ENCODE data around the gene SIN3B.

The SIN3B gene

DNA sequence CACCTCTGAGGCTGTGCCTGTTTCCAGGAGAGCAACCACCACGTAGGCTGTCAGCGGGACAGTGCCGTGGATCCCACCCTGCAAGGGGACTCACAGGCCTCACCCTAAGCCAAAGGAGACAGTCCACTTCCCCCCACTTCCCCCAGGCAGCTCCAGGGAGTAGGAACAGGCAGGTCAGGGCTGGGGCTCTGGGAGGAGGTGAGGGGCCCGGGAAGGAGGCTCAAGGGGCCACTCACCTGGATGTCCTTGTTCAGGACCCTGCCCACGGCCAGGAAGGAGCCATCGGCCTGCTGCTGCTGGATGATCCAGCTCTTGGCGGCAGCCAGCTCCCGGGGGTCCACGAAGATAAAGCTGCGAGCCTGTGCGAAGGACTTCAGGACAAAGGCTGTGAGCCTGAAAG lies 85.2 kb downstream of the SIN3B start:
- DNase-seq, result no peak

- DNase-seq, result no peak
Observed at GRCh38 chr19:16915135-16915534, 85.9 kb downstream of the SIN3B start.

DNA sequence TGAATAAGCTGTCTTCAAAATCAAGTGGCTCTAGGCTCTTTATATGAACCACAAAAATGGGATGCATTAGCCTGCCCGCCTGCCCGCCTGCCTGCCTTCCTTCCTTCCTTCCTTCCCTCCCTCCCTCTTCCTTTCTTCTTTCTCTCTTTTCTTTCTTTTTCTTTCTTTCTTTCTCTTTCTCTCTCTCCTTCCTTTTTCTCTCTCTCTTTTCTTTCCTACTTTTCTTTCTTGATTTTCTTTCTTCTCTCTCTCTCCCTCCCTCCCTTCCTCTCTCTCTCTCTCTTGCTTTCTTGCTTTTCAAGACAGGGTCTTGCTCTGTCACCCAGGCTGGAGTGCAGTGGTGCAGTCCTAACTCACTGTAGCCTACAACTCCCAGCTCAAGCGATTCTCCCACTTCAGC lies 86.5 kb downstream of the SIN3B start:
- DNase-seq, result no peak

DNA sequence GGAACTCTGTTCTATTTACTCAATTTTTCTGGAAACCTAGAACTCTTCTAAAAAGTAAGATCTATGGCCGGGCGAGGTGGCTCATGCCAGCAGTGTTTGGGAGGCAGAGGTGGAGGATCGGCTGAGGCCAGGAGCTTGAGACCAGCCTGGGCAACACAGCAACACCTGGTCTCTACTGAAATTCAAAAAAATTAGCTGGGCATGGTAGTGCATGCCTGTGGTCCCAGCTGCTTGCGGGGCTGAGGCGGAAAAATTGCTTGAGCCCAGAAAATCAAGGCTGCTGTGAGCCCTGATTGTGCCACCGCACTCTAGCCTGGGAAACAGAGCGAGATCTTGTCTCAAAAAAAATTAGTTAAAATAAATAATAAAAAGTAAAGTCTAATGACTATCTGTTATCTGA lies 88.2 kb downstream of the SIN3B start:
- DNase-seq, result no peak

DNA sequence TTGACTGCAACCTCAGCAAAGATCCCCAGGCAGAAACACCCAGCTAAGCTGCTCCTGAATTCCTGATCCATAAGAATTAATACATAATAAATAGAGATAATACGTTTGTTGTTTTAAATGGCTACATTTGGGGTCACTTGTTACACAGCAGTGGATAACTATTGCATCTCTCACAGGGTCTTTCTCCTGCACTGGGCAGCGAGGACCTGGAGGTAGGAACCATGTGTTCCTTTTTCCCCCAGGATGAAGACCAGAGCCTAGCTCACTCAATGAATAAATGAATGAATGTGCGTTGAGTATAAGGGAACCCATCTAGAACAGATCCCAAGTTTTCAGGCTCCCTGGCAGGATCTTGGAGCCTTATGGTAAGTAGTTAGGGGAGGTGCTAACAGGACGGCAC lies 90.3 kb downstream of the SIN3B start:
- no peak for DNase-seq

GRCh38 chr19:16920816-16921529 lies 91.8 kb downstream of the SIN3B start:
- no peak for DNase-seq

- DNase-seq, result no peak
Observed at GRCh38 chr19:16921766-16922591, 92.8 kb downstream of the SIN3B start.

DNA sequence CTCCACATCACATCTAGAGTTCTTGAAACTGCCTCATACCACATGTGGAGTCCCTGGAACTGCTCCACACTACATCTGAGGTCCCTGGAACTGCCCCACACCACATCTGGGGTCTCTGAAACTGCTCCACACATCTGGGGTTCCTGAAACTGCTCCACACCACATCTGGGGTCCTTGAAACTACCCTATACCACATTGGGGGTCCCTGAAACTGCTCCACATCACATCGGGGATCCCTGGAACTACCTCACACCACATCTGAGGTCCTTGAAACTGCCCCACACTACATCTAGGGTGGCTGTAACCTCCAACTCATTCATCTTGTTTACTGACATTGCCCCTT lies 93.4 kb downstream of the SIN3B start:
- no peak for DNase-seq

GRCh38 chr19:16922949-16923348 lies 93.8 kb downstream of the SIN3B start:
- DNase-seq, result no peak

GRCh38 chr19:16927883-16928282 lies 98.7 kb downstream of the SIN3B start:
- DNase-seq, result no peak

- no peak for DNase-seq
Observed at GRCh38 chr19:16928351-16928750, 99.2 kb downstream of the SIN3B start.

DNA sequence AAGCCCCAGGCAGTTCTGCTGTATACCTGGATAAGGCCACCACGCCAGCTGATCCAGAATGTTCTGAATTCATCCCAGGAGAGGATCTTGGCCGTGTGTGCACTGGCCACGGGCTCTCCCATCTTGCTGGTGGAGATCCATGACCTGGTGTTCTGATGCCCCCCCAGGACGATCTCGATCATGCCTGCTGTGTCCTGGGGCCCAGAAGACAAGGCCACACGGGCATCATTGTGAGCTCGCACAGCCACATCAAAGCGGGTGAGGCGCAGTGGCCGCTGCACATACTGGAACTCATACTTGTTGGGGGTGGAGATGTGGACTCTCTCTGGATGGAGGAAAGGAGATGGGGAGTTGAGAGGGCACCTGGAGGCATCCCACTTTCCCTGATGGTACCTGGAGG lies 99.7 kb downstream of the SIN3B start:
- DNase-seq, result no peak

Data from NCI-H1417 treated with DMSO at 0.1 percent for 48 hours (cell line).